22Rv1 (cell line): Measurements from ENCODE around the gene MDM4.

Experiments
- CTCF ChIP-seq: fragments of 450-650 bp; IDR thresholded peaks from 2 replicates; pipeline ENCODE4 v1.5.1; 2017; ENCODE audit warnings: mild to moderate bottlenecking
- ZFX ChIP-seq: fragments of 450-650 bp; IDR thresholded peaks from 2 replicates; pipeline ENCODE4 v1.6.1; 2017; ENCODE audit warnings: antibody characterized with exemption, borderline replicate concordance

DNA sequence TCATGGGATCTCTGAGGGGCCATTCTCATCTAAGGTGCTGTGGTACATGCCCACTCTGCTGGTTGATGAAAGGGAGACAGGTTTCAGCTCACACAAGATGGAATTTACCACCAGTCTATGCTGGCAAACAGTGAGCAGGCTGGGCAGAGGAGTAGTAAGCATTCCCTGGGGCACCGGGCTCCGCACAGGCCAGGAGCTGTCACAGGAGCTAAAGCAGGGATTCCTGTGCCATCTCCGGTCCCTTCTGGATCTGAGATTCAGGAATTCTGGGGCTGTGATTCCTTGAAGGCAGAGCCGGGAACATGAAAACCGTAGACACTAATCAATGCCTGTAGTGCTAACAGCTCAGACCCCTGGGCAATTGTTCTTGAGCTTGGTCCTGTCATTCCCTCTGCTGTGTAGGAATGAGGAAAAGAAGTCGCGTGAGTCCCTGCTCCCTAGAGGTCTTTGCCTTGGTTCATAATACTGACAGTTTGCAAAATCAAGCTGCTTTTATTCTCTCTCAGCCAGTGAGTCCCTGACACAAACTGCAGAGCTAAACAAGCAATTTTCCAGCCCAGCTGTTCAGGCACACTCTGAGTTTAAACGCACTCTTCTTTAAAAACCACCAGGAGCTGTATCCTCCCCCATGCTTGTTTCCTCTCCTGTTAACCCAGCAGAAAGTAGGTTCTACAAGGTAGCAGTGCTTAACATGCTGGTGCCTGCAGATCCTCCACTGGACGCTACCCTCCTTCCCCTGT is 52.5 kb downstream of the MDM4 start:
- TF ChIP-seq CTCF (no peak), ZFX (no peak)
